ENCODE data around the gene CPT2. TPM values are rescaled to one million over a fixed set of nuclear protein-coding genes. Genes with fewer than 3 reads are reported as not detected.
A peak's percentile ranks its signal among the peaks of the same experiment; 100 is the strongest.

Gene CPT2
- total and polyA plus RNA-seq, 2 of the 13 experiments (the other 11 are each of a cell fraction or from before 2014, with no cell fraction given): 12.6 to 14.6 TPM

- TF ChIP-seq ZNF280D (CRISPR knock-in tag; IDR thresholded peaks at IDR 0.05) (no peak), ZSCAN22 (CRISPR knock-in tag; IDR thresholded peaks at IDR 0.05) (no peak), TEAD3 (CRISPR knock-in tag; optimal IDR thresholded peaks at IDR 0.05; ENCODE audit: borderline replicate concordance) (peak; percentile 68), ZNF460 (CRISPR knock-in tag; IDR thresholded peaks at IDR 0.05; ENCODE audit: borderline replicate concordance) (no peak), ZBTB1 (CRISPR knock-in tag; IDR thresholded peaks at IDR 0.05; ENCODE audit: borderline replicate concordance) (no peak), ZFAT (CRISPR knock-in tag; conservative IDR thresholded peaks at IDR 0.05) (no peak), MED1 (CRISPR knock-in tag; IDR thresholded peaks at IDR 0.05) (peak; percentile 52), KDM6A (CRISPR knock-in tag; IDR thresholded peaks at IDR 0.05; ENCODE audit: low read depth) (no peak), ZBTB42 (CRISPR knock-in tag; IDR thresholded peaks at IDR 0.05) (no peak), NR2F1 (CRISPR knock-in tag; IDR thresholded peaks at IDR 0.05) (no peak), ZNF788 (CRISPR knock-in tag; IDR thresholded peaks at IDR 0.05; ENCODE audit: borderline replicate concordance) (no peak), PBX3 (CRISPR knock-in tag; IDR thresholded peaks at IDR 0.05; ENCODE audit: borderline replicate concordance) (no peak), BORCS8-MEF2B (CRISPR knock-in tag; IDR thresholded peaks at IDR 0.05) (no peak), ZC3H4 (CRISPR knock-in tag; IDR thresholded peaks at IDR 0.05; ENCODE audit: borderline replicate concordance) (no peak), NR1H2 (CRISPR knock-in tag; IDR thresholded peaks at IDR 0.05; ENCODE audit: borderline replicate concordance, low read depth) (no peak), ATF7 (IDR thresholded peaks at IDR 0.05) (no peak), ATF7 (CRISPR knock-in tag; IDR thresholded peaks at IDR 0.05) (no peak), ZNF317 (CRISPR knock-in tag; IDR thresholded peaks at IDR 0.05) (no peak), TCF7 (IDR thresholded peaks at IDR 0.05; ENCODE audit: low read depth) (no peak), DMTF1 (CRISPR knock-in tag; IDR thresholded peaks at IDR 0.05) (no peak), SMC3 (IDR thresholded peaks at IDR 0.05; ENCODE audit: low read length) (peak; percentile 45), MAZ (IDR thresholded peaks at IDR 0.05; ENCODE audit: borderline replicate concordance, low read depth, low read length) (no peak), MAZ (CRISPR knock-in tag; IDR thresholded peaks at IDR 0.05; ENCODE audit: low read depth) (no peak; the same call in 1 of the 2 replicates), ZNF10 (CRISPR knock-in tag; IDR thresholded peaks at IDR 0.05; ENCODE audit: borderline replicate concordance, low read depth) (no peak), ETV5 (CRISPR knock-in tag; IDR thresholded peaks at IDR 0.05; ENCODE audit: borderline replicate concordance) (no peak; the same call in 1 of the 2 replicates), GTF2F1 (IDR thresholded peaks at IDR 0.05; ENCODE audit: low read length) (no peak)
These were observed 20.0 kb upstream of the CPT2 start (continued) for GRCh38 chr1:53176452-53177208.
